WTC11 (cell line): Measurements from ENCODE around the gene PER3.
A peak's percentile ranks its signal among the peaks of the same experiment; 100 is the strongest.

Source experiments
- ATF2 ChIP-seq: sonication (generic); formaldehyde crosslinking; IDR thresholded peaks from 2 replicates; pipeline ENCODE4 v1.8.1; 2022; ENCODE audit warnings: low read depth, missing genetic modification reagents, borderline replicate concordance
- CREB1 ChIP-seq: sonication (generic); formaldehyde crosslinking; IDR thresholded peaks from 2 replicates; pipeline ENCODE4 v1.8.0; 2023; ENCODE audit warnings: mild to moderate bottlenecking, missing genetic modification reagents
- CTCF ChIP-seq: fragments of 200-600 bp; IDR thresholded peaks from 2 replicates; pipeline ENCODE4 v1.8.0; 2022; ENCODE audit warnings: antibody characterized with exemption
- MAX ChIP-seq: sonication (generic); formaldehyde crosslinking; IDR thresholded peaks from 2 replicates; pipeline ENCODE4 v1.8.0; 2022; ENCODE audit warnings: mild to moderate bottlenecking, missing genetic modification reagents
- NR2C2 ChIP-seq: sonication (generic); formaldehyde crosslinking; IDR thresholded peaks from 2 replicates; pipeline ENCODE4 v1.8.0; 2022; ENCODE audit warnings: mild to moderate bottlenecking, missing genetic modification reagents
- TCF7 ChIP-seq: sonication (generic); formaldehyde crosslinking; IDR thresholded peaks from 2 replicates; pipeline ENCODE4 v1.8.0; 2022; ENCODE audit warnings: mild to moderate bottlenecking, low read depth, missing genetic modification reagents, moderate library complexity
- USF2 ChIP-seq: sonication (generic); formaldehyde crosslinking; IDR thresholded peaks from 2 replicates; pipeline ENCODE4 v1.8.1; 2023; ENCODE audit warnings: mild to moderate bottlenecking, missing genetic modification reagents, moderate library complexity
- ZNF281 ChIP-seq: sonication (generic); formaldehyde crosslinking; IDR thresholded peaks from 2 replicates; pipeline ENCODE4 v1.8.0; 2023; ENCODE audit warnings: mild to moderate bottlenecking, missing genetic modification reagents

GRCh38 chr1:7784492-7785071 is 491 bp downstream of the PER3 start:
- TF ChIP-seq USF2 (CRISPR knock-in tag) (no peak), NR2C2 (CRISPR knock-in tag) (no peak), MAX (CRISPR knock-in tag) (0 out of 2 replicates have a peak, but pooled peaks have one; percentile 25), ZNF281 (CRISPR knock-in tag) (no peak), CTCF (no peak), ATF2 (no peak), TCF7 (peak; percentile 7; the same call in 1 of the 2 replicates), CREB1 (CRISPR knock-in tag) (no peak)
